ENCODE measurements around the gene RASGRP1.
A peak's percentile ranks its signal among the peaks of the same experiment; 100 is the strongest.

RASGRP1 gene

GRCh38 chr15:38496151-38496550, 68.5 kb downstream of the RASGRP1 start:
- DNase-seq: no peak

GRCh38 chr15:38490242-38490922, 74.2 kb downstream of the RASGRP1 start:
- no peak for DNase-seq

GRCh38 chr15:38487378-38487777, 77.2 kb downstream of the RASGRP1 start:
- no peak for DNase-seq

GRCh38 chr15:38486936-38487335, 77.7 kb downstream of the RASGRP1 start:
- DNase-seq: no peak

GRCh38 chr15:38482572-38482971, 82.0 kb downstream of the RASGRP1 start:
- no peak for DNase-seq

GRCh38 chr15:38481761-38482160, 82.9 kb downstream of the RASGRP1 start:
- DNase-seq: no peak

GRCh38 chr15:38481113-38481512, 83.5 kb downstream of the RASGRP1 start:
- no peak for DNase-seq

- no peak for DNase-seq
These were observed 84.9 kb downstream of the RASGRP1 start for GRCh38 chr15:38479756-38480155.

GRCh38 chr15:38479266-38479665, 85.3 kb downstream of the RASGRP1 start:
- DNase-seq: no peak

GRCh38 chr15:38477637-38478036, 87.0 kb downstream of the RASGRP1 start:
- no peak for DNase-seq

- DNase-seq: no peak
These were observed 88.5 kb downstream of the RASGRP1 start for GRCh38 chr15:38476120-38476519.

- DNase-seq: no peak
These were observed 89.3 kb downstream of the RASGRP1 start for GRCh38 chr15:38475361-38475760.

- peak; percentile 18 for DNase-seq
These were observed 90.4 kb downstream of the RASGRP1 start for GRCh38 chr15:38474155-38474757.

- no peak for DNase-seq
These were observed 92.6 kb downstream of the RASGRP1 start for GRCh38 chr15:38471974-38472373.

- no peak for DNase-seq
These were observed 93.8 kb downstream of the RASGRP1 start for GRCh38 chr15:38470816-38471215.

- no peak for DNase-seq
These were observed 99.9 kb downstream of the RASGRP1 start for GRCh38 chr15:38464675-38465074.

- peak; percentile 4 for DNase-seq
These were observed 100.7 kb downstream of the RASGRP1 start for GRCh38 chr15:38463893-38464292.

GRCh38 chr15:38461066-38461833, 103.4 kb downstream of the RASGRP1 start:
- DNase-seq: no peak

- no peak for DNase-seq
These were observed 104.1 kb downstream of the RASGRP1 start for GRCh38 chr15:38460543-38460942.

GRCh38 chr15:38459480-38459879, 105.1 kb downstream of the RASGRP1 start:
- DNase-seq: no peak

GRCh38 chr15:38458646-38459045, 106.0 kb downstream of the RASGRP1 start:
- no peak for DNase-seq

GRCh38 chr15:38455092-38455491, 109.5 kb downstream of the RASGRP1 start:
- no peak for DNase-seq

GRCh38 chr15:38454696-38455090, 109.9 kb downstream of the RASGRP1 start:
- no peak for DNase-seq

All from NCI-H774 (cell line).